Measurements from ENCODE around the gene SDE2. TPM values are rescaled to one million over a fixed set of nuclear protein-coding genes. Genes with fewer than 3 reads are reported as not detected.
"Not testable (repeated sequence)": the region's sequence is repeated elsewhere in the genome, so short reads cannot be mapped to it uniquely, and the experiment has no call there.

SDE2 gene
- total RNA-seq, 1 donor from 2014 or later, result 21.8 TPM

GRCh38 chr1:225972344-225973152 is 26.6 kb downstream of the SDE2 start:
- Histone ChIP-seq H3K4me3 (no peak overlapping the region), H3K36me3 (peaks cover under 1% of the 10 kb centered on the region), H3K4me1 (no peaks in the 10 kb centered on the region), H3K9me3 (no peaks in the 10 kb centered on the region), H3K27ac (no peak overlapping the region), H3K27me3 (no peaks in the 10 kb centered on the region)
- ATAC-seq (no peak), DNase-seq (no peak)
- no peak for TF ChIP-seq CTCF (IDR thresholded peaks at IDR 0.05)
- intact Hi-C loops (cut with DNase I), result no loop called here

GRCh38 chr1:225970592-225971157 is 28.5 kb downstream of the SDE2 start:
- H3K4me3 ChIP-seq; H3K9me3 ChIP-seq; ATAC-seq; H3K4me1 ChIP-seq; H3K27ac ChIP-seq; H3K27me3 ChIP-seq; DNase-seq; intact Hi-C loops (cut with DNase I); H3K36me3 ChIP-seq: not testable (repeated sequence)

- ATAC-seq; H3K9me3 ChIP-seq; H3K27me3 ChIP-seq; H3K27ac ChIP-seq; H3K36me3 ChIP-seq; DNase-seq; H3K4me3 ChIP-seq; intact Hi-C loops (cut with DNase I); H3K4me1 ChIP-seq: not testable (repeated sequence)
These were observed 29.4 kb downstream of the SDE2 start for GRCh38 chr1:225969751-225970150.

GRCh38 chr1:225965231-225965630 is 33.9 kb downstream of the SDE2 start:
- no peak overlapping the region for H3K27ac ChIP-seq
- no peaks in the 10 kb centered on the region for H3K36me3 ChIP-seq
- no peak overlapping the region for H3K4me3 ChIP-seq
- intact Hi-C loops (cut with DNase I), result no loop called here
- H3K9me3 ChIP-seq, result no peaks in the 10 kb centered on the region
- no peak for DNase-seq
- no peaks in the 10 kb centered on the region for H3K4me1 ChIP-seq
- no peak for TF ChIP-seq CTCF (IDR thresholded peaks at IDR 0.05)
- no peaks in the 10 kb centered on the region for H3K27me3 ChIP-seq
- ATAC-seq, result no peak

GRCh38 chr1:225963735-225964530 is 35.2 kb downstream of the SDE2 start:
- intact Hi-C loops (cut with DNase I), result no loop called here
- H3K9me3 ChIP-seq, result no peaks in the 10 kb centered on the region
- no peak overlapping the region for H3K27ac ChIP-seq

More at GRCh38 chr1:225963735-225964530, 35.2 kb downstream of the SDE2 start:
- no peak overlapping the region for H3K4me3 ChIP-seq
- no peaks in the 10 kb centered on the region for H3K4me1 ChIP-seq
- H3K27me3 ChIP-seq, result no peaks in the 10 kb centered on the region
- DNase-seq (no peak), ATAC-seq (no peak)
- no peaks in the 10 kb centered on the region for H3K36me3 ChIP-seq
- no peak for TF ChIP-seq CTCF (IDR thresholded peaks at IDR 0.05)

Measured in upper lobe of right lung (tissue), 1 donor.